ENCODE measurements around the gene SKIDA1.

- TF ChIP-seq CTCF (conservative IDR thresholded peaks at IDR 0.05; ENCODE audit: low read length) = no peak; the same call in 1 of the 2 replicates
- no peak for TF ChIP-seq EZH2phosphoT487 (IDR thresholded peaks at IDR 0.05; ENCODE audit: borderline replicate concordance)
Measured at GRCh38 chr10:21533467-21534279, 8.2 kb upstream of the SKIDA1 start, which contains the start of gene MLLT10.
